Activated CD8-positive, alpha-beta memory T cell treated with anti-CD3 and anti-CD28 coated beads, Interleukin-2, amount 10 ng/mL, durations not matched to agents 7 days and 5 days (primary cell): ENCODE results near the gene COIL. TPM values are rescaled to one million over a fixed set of nuclear protein-coding genes. Genes with fewer than 3 reads are reported as not detected.
"Not testable (repeated sequence)": the region's sequence is repeated elsewhere in the genome, so short reads cannot be mapped to it uniquely, and the experiment has no call there.

Experiments
- ATAC-seq: fragments of 150-1000 bp; cut with Tn5 transposase; one replicate; pipeline ENCODE4 v1.10.0; 2021; ENCODE audit warnings: moderate library complexity
- CTCF ChIA-PET: fragments of 350-600 bp; sonication (Branson Sonifier 250); formaldehyde crosslinking; loops from one replicate; lab custom pipeline; 2021; ENCODE audit warnings: antibody characterized with exemption; lab: Charles Lee
- DNase-seq: peaks from one replicate; pipeline ENCODE4 v3.0.0-alpha.2; 2020
- H3K27ac Mint-ChIP-seq: one replicate; pipeline ENCODE4 v1.8.0; 2021; ENCODE audit warnings: mild to moderate bottlenecking, mixed read lengths
- H3K27me3 Mint-ChIP-seq: one replicate; pipeline ENCODE4 v1.8.0; 2021; ENCODE audit warnings: mixed read lengths
- H3K36me3 Mint-ChIP-seq: one replicate; pipeline ENCODE4 v1.8.0; 2021; ENCODE audit warnings: mild to moderate bottlenecking, mixed read lengths
- H3K4me1 Mint-ChIP-seq: one replicate; pipeline ENCODE4 v1.8.0; 2021; ENCODE audit warnings: mixed read lengths
- H3K4me3 Mint-ChIP-seq: one replicate; pipeline ENCODE4 v1.8.0; 2021; ENCODE audit warnings: mild to moderate bottlenecking, moderate library complexity, mixed read lengths
- H3K9me3 Mint-ChIP-seq: one replicate; pipeline ENCODE4 v1.8.0; 2022; ENCODE audit warnings: low read depth, mixed read lengths
- total RNA-seq, 2 experiments: library from RNA; stranded (reverse); gene quantifications; one replicate each; pipeline ENCODE4 v1.2.3, GENCODE V29; 2021

Gene COIL
- total RNA-seq, 2 experiments from 2014 or later, result 16.6 to 21.3 TPM

- ATAC-seq, result no peak
These were observed 13.2 kb upstream of the COIL start for GRCh38 chr17:56974055-56974454.

GRCh38 chr17:56973520-56973919 lies 12.7 kb upstream of the COIL start:
- ATAC-seq (no peak), DNase-seq (no peak)
- Mint-ChIP-seq H3K27me3 (peaks cover 40% of the 10 kb centered on the region), H3K4me1 (peaks cover 6% of the 10 kb centered on the region), H3K36me3 (no peaks in the 10 kb centered on the region), H3K9me3 (peaks cover 2% of the 10 kb centered on the region), H3K4me3 (no peak overlapping the region), H3K27ac (no peak overlapping the region)
- CTCF ChIA-PET, result no interaction called here

More at GRCh38 chr17:56974055-56974454, 13.2 kb upstream of the COIL start:
- peaks cover 40% of the 10 kb centered on the region for H3K27me3 Mint-ChIP-seq
- H3K36me3 Mint-ChIP-seq, result no peaks in the 10 kb centered on the region
- H3K27ac Mint-ChIP-seq, result no peak overlapping the region
- CTCF ChIA-PET, result interaction anchor here (1.9 kb wide), 1 partner anchor 14 kb away, joined by 4 read pairs; the partner anchor contains the start of gene COIL
- no peak overlapping the region for H3K4me3 Mint-ChIP-seq
- peaks cover 2% of the 10 kb centered on the region for H3K9me3 Mint-ChIP-seq
- no peak for DNase-seq
- peaks cover 11% of the 10 kb centered on the region for H3K4me1 Mint-ChIP-seq

GRCh38 chr17:56972111-56972730 lies 11.4 kb upstream of the COIL start:
- H3K9me3 Mint-ChIP-seq, result peaks cover 2% of the 10 kb centered on the region
- H3K4me3 Mint-ChIP-seq, result no peak overlapping the region
- peaks cover 44% of the 10 kb centered on the region for H3K27me3 Mint-ChIP-seq
- ATAC-seq (no peak), DNase-seq (no peak)
- CTCF ChIA-PET, result no interaction called here
- H3K36me3 Mint-ChIP-seq, result no peaks in the 10 kb centered on the region
- H3K4me1 Mint-ChIP-seq, result peaks cover 3% of the 10 kb centered on the region
- H3K27ac Mint-ChIP-seq, result no peak overlapping the region

- CTCF ChIA-PET, result no interaction called here
- ATAC-seq (no peak), DNase-seq (no peak)
- Mint-ChIP-seq H3K27ac (no peak overlapping the region), H3K36me3 (no peaks in the 10 kb centered on the region), H3K27me3 (peaks cover 34% of the 10 kb centered on the region), H3K4me3 (no peak overlapping the region), H3K4me1 (no peaks in the 10 kb centered on the region), H3K9me3 (peaks cover 2% of the 10 kb centered on the region)
These were observed 10.1 kb upstream of the COIL start for GRCh38 chr17:56970974-56971373.

- no peaks in the 10 kb centered on the region for H3K36me3 Mint-ChIP-seq
These were observed 5.5 kb upstream of the COIL start for GRCh38 chr17:56966338-56966737.

GRCh38 chr17:56965681-56966080 lies 4.8 kb upstream of the COIL start:
- CTCF ChIA-PET, result interaction anchor here (2.5 kb wide), 1 partner anchor 12 kb away, joined by 6 read pairs; the partner anchor contains the start of gene SCPEP1
- not testable (repeated sequence) for H3K4me1 Mint-ChIP-seq, H3K27ac Mint-ChIP-seq, H3K36me3 Mint-ChIP-seq, DNase-seq, ATAC-seq, H3K4me3 Mint-ChIP-seq, H3K9me3 Mint-ChIP-seq
- peaks cover 10% of the 10 kb centered on the region for H3K27me3 Mint-ChIP-seq

More at GRCh38 chr17:56966338-56966737, 5.5 kb upstream of the COIL start:
- no peak for ATAC-seq
- Mint-ChIP-seq H3K4me1 (peaks cover 4% of the 10 kb centered on the region), H3K27ac (no peak overlapping the region), H3K27me3 (peaks cover 15% of the 10 kb centered on the region), H3K4me3 (no peak overlapping the region), H3K9me3 (peaks cover 2% of the 10 kb centered on the region)
- no peak for DNase-seq
- CTCF ChIA-PET, result interaction anchor here (1.0 to 2.5 kb wide), 2 partner anchors 9 to 11 kb away, joined by 3 to 6 read pairs; partner anchors contain the start of gene SCPEP1

- not testable (repeated sequence) for H3K27ac Mint-ChIP-seq, ATAC-seq, DNase-seq, H3K4me3 Mint-ChIP-seq, H3K36me3 Mint-ChIP-seq, H3K9me3 Mint-ChIP-seq, H3K4me1 Mint-ChIP-seq
- peaks cover 10% of the 10 kb centered on the region for H3K27me3 Mint-ChIP-seq
- CTCF ChIA-PET, result interaction anchor here (2.5 kb wide), 1 partner anchor 13 kb away, joined by 6 read pairs; the partner anchor contains the start of gene SCPEP1
These were observed 4.4 kb upstream of the COIL start for GRCh38 chr17:56965241-56965640.

- H3K27me3 Mint-ChIP-seq, result no peaks in the 10 kb centered on the region
- no peak overlapping the region for H3K4me3 Mint-ChIP-seq
- peaks cover 1% of the 10 kb centered on the region for H3K36me3 Mint-ChIP-seq
- DNase-seq (no peak), ATAC-seq (no peak)
- no peak overlapping the region for H3K27ac Mint-ChIP-seq
- CTCF ChIA-PET, result no interaction called here
- no peaks in the 10 kb centered on the region for H3K9me3 Mint-ChIP-seq
- peaks cover 23% of the 10 kb centered on the region for H3K4me1 Mint-ChIP-seq
These were observed 3.9 kb downstream of the COIL start for GRCh38 chr17:56956992-56957391.

GRCh38 chr17:56949595-56949994 lies 11.3 kb downstream of the COIL start:
- no peak overlapping the region for H3K4me3 Mint-ChIP-seq
- H3K36me3 Mint-ChIP-seq, result peaks cover 24% of the 10 kb centered on the region
- DNase-seq (no peak), ATAC-seq (no peak)
- peaks cover 17% of the 10 kb centered on the region for H3K4me1 Mint-ChIP-seq
- peak overlapping the region; percentile 0 for H3K27ac Mint-ChIP-seq
- H3K27me3 Mint-ChIP-seq, result no peaks in the 10 kb centered on the region
- CTCF ChIA-PET, result interaction anchor here (0.9 to 1.6 kb wide), 2 partner anchors 11 to 14 kb away, joined by 3 read pairs; partner anchors contain the start of gene COIL
- H3K9me3 Mint-ChIP-seq, result no peaks in the 10 kb centered on the region

- Mint-ChIP-seq H3K9me3 (no peaks in the 10 kb centered on the region), H3K4me3 (no peak overlapping the region), H3K4me1 (peaks cover 15% of the 10 kb centered on the region), H3K27ac (no peak overlapping the region), H3K27me3 (no peaks in the 10 kb centered on the region), H3K36me3 (peaks cover 29% of the 10 kb centered on the region)
- DNase-seq, result no peak
- CTCF ChIA-PET, result interaction anchor here (0.9 to 1.6 kb wide), 3 partner anchors 12 to 16 kb away, joined by 3 read pairs; partner anchors contain the start of gene COIL
- ATAC-seq, result no peak
These were observed 12.4 kb downstream of the COIL start for GRCh38 chr17:56948491-56948890.

GRCh38 chr17:56947741-56948140 lies 13.1 kb downstream of the COIL start:
- CTCF ChIA-PET, result interaction anchor here (1.2 kb wide), 1 partner anchor 13 kb away, joined by 3 read pairs; the partner anchor contains the start of gene COIL
- Mint-ChIP-seq H3K27me3 (no peaks in the 10 kb centered on the region), H3K36me3 (peaks cover 31% of the 10 kb centered on the region), H3K27ac (no peak overlapping the region), H3K4me1 (peaks cover 15% of the 10 kb centered on the region), H3K4me3 (no peak overlapping the region), H3K9me3 (no peaks in the 10 kb centered on the region)
- no peak for DNase-seq
- no peak for ATAC-seq

- peaks cover 37% of the 10 kb centered on the region for H3K36me3 Mint-ChIP-seq
- no peaks in the 10 kb centered on the region for H3K9me3 Mint-ChIP-seq
- no peak overlapping the region for H3K27ac Mint-ChIP-seq
- ATAC-seq, result no peak
- no peaks in the 10 kb centered on the region for H3K27me3 Mint-ChIP-seq
- H3K4me1 Mint-ChIP-seq, result peaks cover 15% of the 10 kb centered on the region
- H3K4me3 Mint-ChIP-seq, result no peak overlapping the region
- CTCF ChIA-PET, result interaction anchor here (1.4 to 2.4 kb wide), 2 partner anchors 15 to 126 kb away, joined by 4 to 9 read pairs; partner anchors contain the start of gene COIL
- DNase-seq, result no peak
These were observed 14.8 kb downstream of the COIL start for GRCh38 chr17:56945938-56946505.

- no peaks in the 10 kb centered on the region for H3K27me3 Mint-ChIP-seq
- H3K4me1 Mint-ChIP-seq, result peaks cover 5% of the 10 kb centered on the region
- no peak for ATAC-seq
- DNase-seq, result no peak
- H3K27ac Mint-ChIP-seq, result no peak overlapping the region
- peaks cover 32% of the 10 kb centered on the region for H3K36me3 Mint-ChIP-seq
- CTCF ChIA-PET, result interaction anchor here (1.9 kb wide), 1 partner anchor 124 kb away, joined by 10 read pairs; no protein-coding TSS in a partner anchor
- no peak overlapping the region for H3K4me3 Mint-ChIP-seq
- H3K9me3 Mint-ChIP-seq, result no peaks in the 10 kb centered on the region
These were observed 17.2 kb downstream of the COIL start for GRCh38 chr17:56943505-56944125.
